ENCODE results near the gene TFAM. TPM values are rescaled to one million over a fixed set of nuclear protein-coding genes. Genes with fewer than 3 reads are reported as not detected.

TFAM gene
- total and polyA plus RNA-seq, 4 donors = 12.5 to 22.9 (median 18.4) TPM

- no peaks in the 10 kb centered on the region for H3K4me1 ChIP-seq (ENCODE audit: control insufficient read depth in 4 of 4, insufficient read depth in 4 of 4, low read length in 3 of 4)
- no peak for DNase-seq (ENCODE audit: low spot score)
- H3K4me3 ChIP-seq (ENCODE audit: low read depth in 1 of 3, low read length in 3 of 3) = no peak overlapping the region
- 82% methylated on average over 4 of the region's 4 CpGs for WGBS
- H3K9ac ChIP-seq (ENCODE audit: low read depth in 1 of 2, low read length in 2 of 2) = no peak overlapping the region
- no peaks in the 10 kb centered on the region for H3K27me3 ChIP-seq (ENCODE audit: control insufficient read depth in 4 of 4, insufficient read depth in 4 of 4, low read length in 3 of 4)
- no peak overlapping the region for H3K27ac ChIP-seq (ENCODE audit: low read depth in 1 of 2, low read length in 2 of 2)
- TF ChIP-seq JUND (IDR thresholded peaks at IDR 0.05) (no peak), RAD21 (IDR thresholded peaks at IDR 0.05) (no peak), RXRA (IDR thresholded peaks at IDR 0.05) (no peak), MAX (IDR thresholded peaks at IDR 0.05) (no peak), NR2F2 (IDR thresholded peaks at IDR 0.05) (no peak), FOXA1 (IDR thresholded peaks at IDR 0.05) (no peak)
- no peaks in the 10 kb centered on the region for H3K36me3 ChIP-seq (ENCODE audit: control insufficient read depth in 4 of 4, insufficient read depth in 3 of 4, low read depth in 1 of 4, low read length in 3 of 4)
- H3K9me3 ChIP-seq (ENCODE audit: control insufficient read depth in 4 of 4, low read length in 3 of 4) = no peaks in the 10 kb centered on the region
Measured at GRCh38 chr10:58372607-58373441, 12.4 kb upstream of the TFAM start.

- Histone ChIP-seq H3K9me3 (ENCODE audit: control insufficient read depth in 4 of 4, low read length in 3 of 4) (no peaks in the 10 kb centered on the region), H3K9ac (ENCODE audit: low read depth in 1 of 2, low read length in 2 of 2) (no peak overlapping the region), H3K36me3 (ENCODE audit: control insufficient read depth in 4 of 4, insufficient read depth in 3 of 4, low read depth in 1 of 4, low read length in 3 of 4) (no peaks in the 10 kb centered on the region), H3K4me1 (ENCODE audit: control insufficient read depth in 4 of 4, insufficient read depth in 4 of 4, low read length in 3 of 4) (no peaks in the 10 kb centered on the region), H3K4me3 (ENCODE audit: low read depth in 1 of 3, low read length in 3 of 3) (no peak overlapping the region), H3K27ac (ENCODE audit: low read depth in 1 of 2, low read length in 2 of 2) (no peak overlapping the region), H3K27me3 (ENCODE audit: control insufficient read depth in 4 of 4, insufficient read depth in 4 of 4, low read length in 3 of 4) (no peaks in the 10 kb centered on the region)
- no peak for TF ChIP-seq MAX (IDR thresholded peaks at IDR 0.05)
- no peak for TF ChIP-seq GABPA (IDR thresholded peaks at IDR 0.05 in 1 of 2, conservative IDR thresholded peaks at IDR 0.05 in 1 of 2)
- TF ChIP-seq YY1 (IDR thresholded peaks at IDR 0.05) = no peak
- no peak for TF ChIP-seq HNF4A (conservative IDR thresholded peaks at IDR 0.05)
- WGBS = 94% methylated on average over 3 of the region's 3 CpGs
- DNase-seq (ENCODE audit: low spot score) = no peak
Measured at GRCh38 chr10:58373442-58373827, 11.8 kb upstream of the TFAM start.

- Histone ChIP-seq H3K4me3 (ENCODE audit: low read depth in 1 of 3, low read length in 3 of 3) (no peak overlapping the region), H3K9me3 (ENCODE audit: control insufficient read depth in 4 of 4, low read length in 3 of 4) (no peaks in the 10 kb centered on the region), H3K36me3 (ENCODE audit: control insufficient read depth in 4 of 4, insufficient read depth in 3 of 4, low read depth in 1 of 4, low read length in 3 of 4) (no peaks in the 10 kb centered on the region), H3K27me3 (ENCODE audit: control insufficient read depth in 4 of 4, insufficient read depth in 4 of 4, low read length in 3 of 4) (no peaks in the 10 kb centered on the region), H3K9ac (ENCODE audit: low read depth in 1 of 2, low read length in 2 of 2) (no peak overlapping the region), H3K4me1 (ENCODE audit: control insufficient read depth in 4 of 4, insufficient read depth in 4 of 4, low read length in 3 of 4) (peaks cover 2 to 20% (median 13%) of the 10 kb centered on the region in 4 donors), H3K27ac (ENCODE audit: low read depth in 1 of 2, low read length in 2 of 2) (no peak overlapping the region)
- WGBS = 86% methylated on average over 2 of the region's 2 CpGs
- no peak for DNase-seq (ENCODE audit: low spot score)
- TF ChIP-seq GABPA (IDR thresholded peaks at IDR 0.05 in 1 of 2, conservative IDR thresholded peaks at IDR 0.05 in 1 of 2) (no peak), TAF1 (conservative IDR thresholded peaks at IDR 0.05) (no peak), SP1 (IDR thresholded peaks at IDR 0.05) (no peak), HNF4A (conservative IDR thresholded peaks at IDR 0.05) (no peak), EGR1 (IDR thresholded peaks at IDR 0.05; ENCODE audit: low read depth in 2 of 2) (no peak), JUND (IDR thresholded peaks at IDR 0.05) (no peak), REST (IDR thresholded peaks at IDR 0.05) (no peak), FOXA1 (IDR thresholded peaks at IDR 0.05) (no peak), RXRA (IDR thresholded peaks at IDR 0.05) (no peak), YY1 (IDR thresholded peaks at IDR 0.05) (no peak), ATF3 (IDR thresholded peaks at IDR 0.05) (no peak), CTCF (IDR thresholded peaks at IDR 0.05; ENCODE audit: low read depth, low read length, missing input control) (no peak)
Measured at GRCh38 chr10:58382489-58382995, 2.7 kb upstream of the TFAM start.

All from liver (tissue), 9 donors.